GM18520 (cell line): ENCODE data around the gene IGFL4.
"Not testable (repeated sequence)": the region's sequence is repeated elsewhere in the genome, so short reads cannot be mapped to it uniquely, and the experiment has no call there.

Experiments
- ATAC-seq: cut with Tn5 transposase; IDR thresholded peaks from one replicate; pipeline ENCODE4 v1.9.1; 2021; ENCODE audit not compliant: unreplicated experiment

The IGFL4 gene

DNA sequence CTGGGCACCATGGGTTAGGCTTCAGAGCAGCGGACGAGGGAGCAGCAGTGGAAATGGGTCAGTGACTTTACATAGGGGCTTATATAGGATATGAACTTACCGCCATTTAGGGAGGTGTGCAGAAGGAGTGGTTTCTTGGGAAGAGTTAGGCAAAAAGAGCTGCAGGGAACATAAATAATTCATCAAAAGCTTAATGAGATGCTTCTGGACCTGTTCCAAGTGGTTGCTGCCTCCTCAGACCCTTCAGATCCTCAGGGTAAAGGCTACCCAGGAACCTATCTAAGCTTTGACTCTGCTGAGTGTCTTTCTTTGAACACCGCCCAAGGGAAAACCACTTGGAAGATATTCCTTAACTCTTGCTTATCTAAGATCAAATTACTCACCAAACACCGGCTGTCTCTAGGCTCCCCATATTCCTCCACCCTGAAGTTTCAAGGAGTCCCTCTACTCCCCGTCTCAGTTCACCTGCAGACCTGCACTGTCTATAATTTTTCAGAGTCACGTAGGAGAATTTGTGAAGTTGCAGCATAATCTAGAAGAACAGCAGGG is at the start of gene IGFL4:
TSS of gene IGFL4 (minus strand) at position 51 of the 549 bp plus-strand sequence. CDS start at position 11, 40 bp downstream.
- no peak for ATAC-seq

DNA sequence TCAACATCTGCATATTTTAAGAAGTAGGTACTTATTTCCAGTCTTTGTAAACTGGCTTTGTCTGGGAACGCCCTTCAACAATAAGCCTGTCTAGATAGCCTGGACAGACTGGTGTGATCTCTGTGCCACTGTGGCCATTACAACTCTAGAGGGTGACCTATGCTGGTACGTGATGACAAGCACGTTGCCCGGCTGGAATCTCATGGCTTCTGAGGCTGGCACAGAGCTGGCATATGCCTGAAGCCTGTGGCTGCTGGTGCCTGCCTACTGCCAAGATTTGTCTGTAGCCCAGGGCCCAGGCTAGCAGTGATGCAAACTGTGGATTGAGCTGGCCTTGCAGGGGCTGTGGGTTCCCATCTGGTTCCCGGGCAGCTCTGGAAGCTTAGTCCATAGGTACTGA is 49.6 kb upstream of the IGFL4 start:
- no peak for ATAC-seq

DNA sequence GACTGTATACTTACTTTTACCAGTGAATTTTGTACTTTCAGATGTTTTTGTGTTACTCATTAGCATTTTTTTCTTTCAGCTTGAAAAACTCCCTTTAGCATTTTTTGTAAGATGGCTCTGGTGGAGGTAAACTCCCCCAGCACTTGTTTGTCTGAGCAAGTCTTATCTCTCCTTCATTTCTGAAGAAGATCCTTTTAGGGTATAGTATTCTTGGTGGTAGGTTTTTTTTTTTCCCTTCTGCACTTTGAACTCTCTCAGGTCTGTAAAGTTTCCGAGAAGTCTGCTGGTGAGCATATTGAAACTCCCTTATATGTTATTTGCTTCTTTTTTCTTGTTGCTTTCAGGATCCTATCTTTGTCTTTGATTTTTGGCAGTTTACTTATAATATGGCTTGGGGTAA is 48.6 kb upstream of the IGFL4 start:
- ATAC-seq, result no peak

DNA sequence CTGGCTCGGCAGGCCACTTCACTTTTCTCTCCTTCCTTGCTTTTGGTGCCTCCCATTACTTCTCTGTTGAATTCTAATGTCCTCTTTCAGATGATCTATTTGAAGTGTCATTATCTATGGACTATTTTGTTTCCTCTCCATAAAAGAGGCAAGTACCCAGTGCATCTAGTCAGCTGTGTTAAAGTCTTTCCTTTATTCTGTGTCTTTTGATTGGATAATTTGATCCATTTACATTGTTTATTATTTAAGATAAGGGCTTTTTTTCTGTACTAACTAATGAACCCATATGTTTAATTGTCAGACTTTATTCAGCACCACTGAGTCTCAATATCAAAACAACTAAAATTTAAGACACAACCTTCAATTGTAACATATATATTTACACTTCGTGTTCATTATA is 47.3 kb upstream of the IGFL4 start:
- no peak for ATAC-seq

DNA sequence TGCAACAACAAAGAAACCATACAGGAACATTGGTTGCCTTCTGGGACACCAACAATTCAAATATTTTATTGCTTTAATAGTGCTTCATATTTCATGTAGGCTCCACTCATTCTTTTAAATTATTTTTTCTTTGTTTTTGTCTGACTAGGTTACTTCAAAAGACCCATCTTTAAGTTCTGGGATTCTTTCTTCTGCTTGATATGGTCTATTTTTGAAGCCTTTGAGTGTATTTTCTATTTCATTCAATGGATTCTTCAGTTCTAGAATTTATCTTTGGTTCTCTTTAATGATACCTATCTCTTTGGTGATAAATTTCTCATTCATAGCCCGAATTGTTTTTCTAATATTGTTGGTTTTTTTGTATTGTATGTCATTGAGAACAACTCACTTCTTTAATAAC is 45.1 kb upstream of the IGFL4 start:
- ATAC-seq, result no peak

DNA sequence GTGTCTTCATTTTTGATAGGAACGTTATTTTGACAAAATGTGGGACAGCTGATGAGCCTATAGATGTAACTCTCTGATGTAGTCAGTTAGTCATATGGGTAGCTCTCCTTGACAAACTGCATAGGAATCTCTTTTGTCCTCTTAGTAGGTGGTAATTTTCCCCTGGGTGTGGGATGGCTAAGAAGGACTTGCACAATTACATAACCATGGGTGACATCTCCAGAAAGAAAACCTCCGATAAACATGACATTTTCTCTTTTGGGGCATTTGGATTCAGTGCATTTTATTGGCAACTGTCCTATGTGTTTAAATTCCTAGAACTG is 41.9 kb upstream of the IGFL4 start:
- no peak for ATAC-seq

DNA sequence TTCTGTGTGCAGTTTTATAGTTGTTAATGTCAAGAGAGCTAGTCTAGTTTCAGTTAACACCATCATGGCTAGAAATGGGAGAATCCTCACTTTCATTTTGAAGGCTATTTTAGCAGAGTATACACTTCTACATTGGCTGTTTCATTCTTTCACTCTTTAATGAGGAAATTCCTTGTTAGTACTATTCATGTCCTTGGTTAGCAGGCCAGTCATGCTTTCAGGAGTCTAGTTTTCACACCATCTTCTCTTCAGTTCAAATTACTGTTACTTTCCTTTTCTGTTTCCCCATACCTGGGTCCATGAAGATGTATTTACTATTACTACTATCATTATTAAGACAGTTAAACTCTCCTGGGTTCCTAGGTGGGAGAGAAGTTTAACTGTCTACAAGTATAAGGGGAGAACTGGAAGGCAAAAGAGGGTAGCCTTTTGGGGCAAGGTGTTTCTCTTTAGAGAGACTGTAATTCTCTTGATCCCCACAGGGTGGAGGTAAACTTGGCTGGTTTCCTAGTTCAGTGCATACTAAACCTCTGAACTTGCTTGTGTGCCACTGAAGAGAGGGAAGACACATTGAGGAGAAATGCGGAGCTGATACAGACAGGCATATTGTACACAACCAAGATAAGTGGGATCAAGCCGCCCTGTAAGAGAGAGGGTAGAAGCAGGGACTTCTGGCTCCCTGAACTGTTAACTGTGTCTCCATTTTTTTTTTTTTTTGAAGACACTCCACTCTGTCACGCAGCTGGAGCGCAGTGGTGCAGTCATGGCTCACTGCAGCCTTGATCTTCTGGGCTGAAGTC is 41.3 kb upstream of the IGFL4 start:
- no peak for ATAC-seq

DNA sequence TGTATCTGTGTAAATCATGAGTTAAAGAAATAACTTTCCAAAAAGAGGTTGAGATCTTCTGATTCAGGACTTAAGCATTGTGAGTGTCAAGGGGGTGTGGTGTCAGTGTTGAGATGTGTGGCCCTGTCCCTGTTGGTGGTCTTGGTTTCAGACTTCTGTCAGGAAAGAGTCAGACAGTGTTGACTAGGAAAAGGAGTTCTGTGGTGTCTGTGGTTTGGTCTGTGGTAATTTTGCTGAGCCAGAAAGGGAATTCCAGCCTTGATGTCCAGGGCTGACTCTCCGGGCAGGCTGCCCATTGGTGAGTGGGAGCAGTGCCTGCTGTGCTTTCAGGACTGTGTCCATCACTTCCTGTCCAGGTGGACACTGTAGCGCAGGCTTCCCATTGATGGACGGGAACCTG is 39.8 kb upstream of the IGFL4 start:
- no peak for ATAC-seq

DNA sequence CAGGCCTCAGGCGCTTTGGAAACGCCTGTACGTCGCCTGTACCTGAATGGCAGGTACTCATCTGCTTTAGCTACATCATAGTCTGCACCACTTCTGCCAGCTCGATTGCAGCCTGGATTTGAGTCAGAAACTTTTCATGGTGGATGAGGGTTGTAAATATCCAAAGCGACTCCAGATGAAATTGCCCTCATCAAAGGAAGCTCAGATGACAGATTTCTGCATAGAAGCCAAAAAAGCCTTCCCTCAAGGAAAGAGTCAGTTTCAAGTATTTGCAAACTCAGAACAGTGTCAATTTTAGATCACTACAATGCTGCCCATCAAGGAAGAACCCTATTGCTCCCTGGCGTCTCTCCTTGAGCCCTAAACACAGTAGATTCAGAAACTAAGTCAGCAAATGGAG is 38.8 kb upstream of the IGFL4 start:
- no peak for ATAC-seq

DNA sequence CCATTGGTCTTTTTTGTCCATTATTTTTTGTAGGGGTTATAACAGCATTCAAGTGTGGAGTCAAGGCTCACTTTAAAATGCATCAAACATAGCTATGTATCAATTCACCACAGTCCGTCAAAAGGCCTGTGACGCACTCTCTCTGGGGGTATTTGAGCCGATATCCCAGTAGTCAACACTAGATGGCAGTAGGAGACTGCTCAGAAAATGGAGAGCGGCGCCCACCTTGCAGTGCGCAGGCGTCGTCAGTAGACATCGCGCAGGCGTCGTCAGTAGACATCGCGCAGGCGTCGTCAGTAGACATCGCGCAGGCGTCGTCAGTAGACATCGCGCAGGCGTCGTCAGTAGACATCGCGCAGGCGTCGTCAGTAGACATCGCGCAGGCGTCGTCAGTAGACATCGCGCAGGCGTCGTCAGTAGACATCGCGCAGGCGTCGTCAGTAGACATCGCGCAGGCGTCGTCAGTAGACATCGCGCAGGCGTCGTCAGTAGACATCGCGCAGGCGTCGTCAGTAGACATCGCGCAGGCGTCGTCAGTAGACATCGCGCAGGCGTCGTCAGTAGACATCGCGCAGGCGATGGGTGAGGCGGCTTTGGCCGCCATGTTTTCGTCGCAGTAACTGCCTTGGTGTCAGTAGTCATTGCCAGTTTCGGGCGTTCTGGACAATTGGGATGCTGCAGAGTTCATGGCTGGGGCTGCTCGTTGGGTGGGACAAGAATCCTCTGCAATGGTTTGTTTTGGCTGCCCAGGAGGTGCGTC is 38.0 kb upstream of the IGFL4 start:
- not testable (repeated sequence) for ATAC-seq

DNA sequence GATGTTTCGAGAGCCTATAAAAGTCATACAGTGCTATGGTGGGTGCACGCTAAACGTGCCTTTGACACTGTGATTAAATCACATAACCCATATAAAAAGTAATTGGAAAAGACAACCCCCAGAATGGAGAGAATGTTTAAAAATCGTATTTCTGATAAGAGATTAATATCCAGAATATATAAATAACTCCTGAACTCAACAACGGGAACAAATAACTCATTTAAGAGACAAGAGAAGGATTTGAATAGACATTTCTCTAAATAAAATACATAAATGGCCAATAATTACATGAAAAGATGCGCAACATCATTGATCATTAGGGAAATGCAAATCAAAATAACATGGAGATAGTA is 37.0 kb upstream of the IGFL4 start:
- no peak for ATAC-seq

DNA sequence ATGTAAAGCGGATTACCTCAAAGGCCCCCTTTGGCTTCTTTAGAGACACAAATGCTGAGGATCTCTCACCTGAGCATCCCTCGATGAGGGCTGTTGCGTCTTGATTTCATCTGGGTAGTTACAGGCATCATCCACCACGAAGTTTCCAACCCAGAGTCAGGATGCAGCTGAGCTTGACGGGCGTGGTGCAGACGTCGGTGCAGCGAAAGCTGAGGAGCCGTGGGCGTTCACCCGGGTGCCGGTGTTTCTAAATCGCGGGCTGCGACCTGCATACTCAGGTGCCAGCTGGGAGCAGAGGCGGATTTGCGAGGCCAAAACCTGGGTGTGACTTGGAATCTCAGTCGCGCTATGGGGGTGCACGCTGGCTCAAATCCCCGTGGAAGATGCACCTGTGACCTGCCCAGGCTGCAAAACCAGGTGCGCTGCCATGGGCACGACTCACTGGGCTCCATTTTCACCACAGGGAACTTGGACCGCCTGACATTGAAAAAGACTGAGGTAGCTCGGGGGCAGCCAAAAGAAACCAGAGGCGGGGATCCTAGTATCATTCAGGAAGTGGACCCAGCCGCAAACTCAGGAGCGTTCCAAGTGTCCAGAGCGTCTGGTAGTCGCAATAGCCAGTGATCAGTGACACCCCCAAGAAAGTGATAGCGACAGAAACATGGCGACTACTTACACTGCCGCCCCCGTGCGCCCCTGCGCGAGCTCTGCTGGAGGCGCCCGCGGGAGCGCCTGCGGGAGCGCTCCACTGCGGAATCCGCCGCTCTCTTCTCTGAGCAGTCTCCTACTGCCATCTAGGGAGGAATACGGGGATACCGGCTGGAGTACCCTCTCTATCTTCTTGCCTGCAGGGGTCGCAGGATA is 36.4 kb upstream of the IGFL4 start:
- ATAC-seq, result no peak

DNA sequence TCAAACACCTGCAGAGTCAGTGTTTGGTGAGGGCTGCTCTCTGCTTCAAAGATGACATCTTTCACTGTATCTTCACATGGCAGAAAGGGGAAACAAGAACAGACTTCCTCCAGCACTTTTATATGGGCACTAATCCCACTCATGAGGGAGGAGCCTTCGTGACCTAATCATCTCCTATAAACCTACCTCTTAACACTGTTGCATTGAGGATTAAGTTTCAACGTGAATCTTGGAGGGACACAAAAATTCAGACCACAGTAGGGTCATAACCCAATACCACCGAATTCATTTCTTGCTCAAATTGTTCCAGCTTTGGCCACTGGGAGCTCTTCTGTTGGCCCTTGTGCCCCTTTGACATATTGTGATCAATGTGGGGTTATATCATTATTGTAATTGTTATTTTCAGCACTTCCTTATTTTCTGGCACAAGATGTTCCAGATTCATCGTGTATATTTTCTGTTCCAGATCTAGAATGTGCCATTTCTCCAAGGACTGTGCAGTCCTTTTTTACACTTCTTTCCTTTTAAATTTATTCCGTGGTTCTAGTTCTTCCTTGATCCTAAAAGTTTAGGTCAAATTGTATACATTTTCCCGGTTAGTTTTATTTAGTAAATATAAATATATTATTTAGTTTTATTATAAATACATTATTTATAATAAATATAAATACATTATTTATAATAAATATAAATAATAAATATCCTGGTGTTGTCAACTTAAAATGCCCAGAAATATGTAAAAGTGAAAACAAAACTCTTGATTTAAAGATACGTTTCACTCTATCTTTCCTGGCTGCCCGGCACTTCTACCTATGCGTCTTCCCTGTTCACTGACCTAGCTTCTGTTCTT is 35.5 kb upstream of the IGFL4 start:
- no peak for ATAC-seq

DNA sequence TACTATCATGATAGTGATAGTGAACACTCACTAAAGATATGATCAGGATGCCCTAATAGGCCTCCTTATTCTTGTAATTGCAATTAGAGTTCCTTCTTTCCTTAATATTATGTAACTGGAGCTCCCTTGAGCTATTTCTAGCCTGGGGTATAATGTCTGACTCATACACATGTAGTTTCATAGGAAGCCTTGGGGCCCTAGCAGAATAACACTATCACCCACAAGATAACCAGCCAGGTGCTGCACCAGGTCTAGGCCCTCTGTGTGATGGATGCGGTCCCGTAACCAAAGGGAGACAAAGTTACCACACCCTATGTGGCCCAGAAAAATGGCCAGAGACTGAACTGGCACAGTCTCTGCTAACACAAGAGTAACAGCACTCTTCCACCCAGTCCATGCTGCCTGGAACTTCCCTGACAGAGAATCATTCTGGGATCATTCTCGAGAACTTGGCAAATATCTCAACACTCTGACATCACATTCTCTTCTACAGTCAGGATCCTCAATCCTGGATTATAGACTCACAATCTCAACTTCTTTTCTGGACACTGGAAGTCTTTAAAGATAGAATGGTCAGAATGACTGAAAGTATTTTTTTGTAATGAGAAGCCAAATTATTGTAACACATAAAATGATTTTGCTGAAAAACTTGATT is 32.6 kb upstream of the IGFL4 start:
- ATAC-seq, result no peak

DNA sequence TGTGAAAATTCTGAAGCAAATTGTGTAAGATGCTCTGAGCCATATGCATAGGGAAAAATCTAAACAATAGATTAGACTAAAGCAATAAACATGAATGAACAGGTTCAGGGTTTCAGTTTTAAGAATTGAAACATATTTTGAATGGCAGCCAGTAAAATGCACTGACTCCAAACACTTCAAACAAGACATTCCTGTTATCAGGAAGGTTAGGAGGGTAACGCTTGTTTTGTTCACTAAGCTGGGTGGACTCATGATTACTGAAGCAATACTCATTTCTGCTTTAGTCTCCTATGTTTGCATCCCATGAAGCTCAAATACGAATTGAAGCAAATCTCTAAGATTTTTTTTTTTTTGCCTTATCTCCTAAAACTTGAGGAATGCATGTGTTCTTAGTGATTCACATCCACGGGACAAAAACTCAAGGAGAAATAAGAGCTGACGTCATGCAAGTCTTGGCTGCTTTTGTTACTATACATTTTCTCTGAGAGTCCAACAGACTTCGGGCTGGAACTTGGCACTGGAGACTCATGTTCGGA is 29.1 kb upstream of the IGFL4 start:
- ATAC-seq, result no peak

DNA sequence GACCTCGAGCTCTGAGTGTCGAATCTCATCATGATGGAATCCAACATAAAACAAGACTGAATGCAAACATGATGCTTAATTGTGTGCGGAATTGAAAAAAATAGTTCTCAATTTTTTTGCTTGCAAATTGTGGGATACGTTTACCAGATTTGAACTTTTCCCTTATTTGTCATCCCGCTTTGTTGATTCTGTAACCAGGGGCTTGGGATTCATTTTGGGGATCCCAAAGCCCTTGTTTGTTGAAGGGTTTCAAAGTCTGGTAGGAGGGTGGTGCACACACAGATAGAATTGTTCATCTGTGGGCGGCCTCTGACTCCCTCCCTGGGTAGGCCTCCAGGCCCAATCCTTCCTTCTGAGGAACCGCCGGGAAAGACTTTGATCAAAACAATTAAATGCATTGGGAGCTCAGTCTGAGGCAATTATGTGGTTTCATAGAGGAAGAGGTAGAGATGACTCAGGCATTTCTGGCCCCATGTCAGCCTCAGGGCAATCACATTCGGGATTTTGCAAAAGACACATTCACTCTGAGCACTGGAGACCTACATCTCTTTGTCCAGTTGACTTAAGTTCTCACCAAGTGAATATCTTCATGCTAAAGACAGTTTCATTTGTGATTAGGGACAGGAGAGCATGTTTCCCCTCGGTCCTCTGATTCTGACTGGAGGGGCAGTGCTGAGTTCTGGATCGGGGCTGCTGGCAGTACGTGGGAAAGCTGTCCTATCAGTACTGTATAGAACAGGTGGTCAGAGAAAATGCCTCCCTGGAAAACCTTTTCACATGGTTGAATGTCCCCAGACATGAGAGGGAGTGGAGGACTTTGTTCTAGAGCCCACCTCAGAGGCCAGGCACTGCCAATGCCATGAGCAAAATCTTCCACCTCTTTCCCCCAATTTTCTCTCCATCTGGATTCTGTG is 27.8 kb upstream of the IGFL4 start:
- ATAC-seq, result no peak

DNA sequence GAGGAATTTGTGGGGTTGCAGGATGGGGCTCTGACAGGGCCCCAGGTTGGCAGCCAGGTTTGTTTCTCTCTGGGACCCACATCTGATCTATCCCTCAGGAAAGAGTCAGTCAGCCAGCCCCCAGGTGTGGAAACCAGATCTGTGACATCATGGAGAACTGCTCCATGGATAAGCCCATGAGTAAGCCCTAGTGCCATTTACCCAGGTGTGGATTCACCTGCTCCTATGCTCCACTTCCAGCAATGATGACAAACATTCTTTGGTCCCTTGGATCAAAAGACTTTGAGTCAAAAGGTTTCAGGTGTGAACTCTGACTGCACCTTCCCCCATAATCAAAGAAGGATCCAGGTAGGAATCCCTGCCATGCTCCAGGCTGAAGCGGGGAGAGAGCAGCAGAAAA is 26.9 kb upstream of the IGFL4 start:
- ATAC-seq, result no peak

DNA sequence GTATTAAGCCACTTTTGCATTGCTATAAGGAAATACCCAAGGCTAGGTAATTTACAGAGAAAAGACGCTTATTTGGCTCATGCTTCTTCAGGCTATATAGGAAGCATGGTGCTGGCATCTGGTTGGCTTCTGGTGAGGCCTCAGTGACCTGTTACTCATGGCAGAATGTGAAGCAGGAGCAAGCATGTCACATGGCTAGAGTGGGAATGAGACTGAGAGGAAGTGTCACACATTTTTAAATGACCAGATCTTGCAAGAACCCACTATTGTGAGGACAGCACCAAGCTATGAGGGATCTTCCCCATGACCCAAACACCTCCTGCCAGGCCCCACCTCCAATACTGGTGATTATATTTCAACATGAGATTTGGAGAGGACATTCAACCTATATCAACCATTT is 25.7 kb upstream of the IGFL4 start:
- no peak for ATAC-seq
